Adipose tissue (tissue), 3 donors: Measurements from ENCODE around the gene SLC35A1. TPM values are rescaled to one million over a fixed set of nuclear protein-coding genes. Genes with fewer than 3 reads are reported as not detected.

Experiments
- H3K27ac ChIP-seq: one replicate; pipeline ENCODE4 v1.5.1; 2013; ENCODE audit warnings: low read depth, low read length
- WGBS, 3 donors: extraction: QIAGEN DNeasy Blood & Tissue Kit; methylation state at CpG; one replicate each; pipeline ENCODE4 v1.1.7; 2013; 5-methylcytosine and 5-hydroxymethylcytosine counted together
- polyA plus RNA-seq, 3 donors: library from polyadenylated mRNA; stranded (reverse); fragments of 200-250 nt; gene quantifications; one replicate each; pipeline ENCODE4 v1.2.3, GENCODE V29; 2013
- donor health status: healthy with polysubstance abuse.
- donor health status: Bipolar disorder and iron deficiency.
- donor health status: healthy.

Gene SLC35A1
- polyA plus RNA-seq, 3 donors = 9.7 to 11.2 (median 9.8) TPM

GRCh38 chr6:87504441-87504840, 31.7 kb downstream of the SLC35A1 start:
- WGBS, 3 donors = 66 to 82% (median 78%) methylated on average over 1 of the region's 1 CpG
- H3K27ac ChIP-seq = no peak overlapping the region

- no peak overlapping the region for H3K27ac ChIP-seq
- 49 to 53% (median 52%) methylated on average over 2 of the region's 2 CpGs for WGBS, 3 donors
Measured at GRCh38 chr6:87514831-87515230, 42.1 kb downstream of the SLC35A1 start.

- H3K27ac ChIP-seq = no peak overlapping the region
- WGBS, 3 donors = 87 to 96% (median 92%) methylated on average over 8 of the region's 8 CpGs
Measured at GRCh38 chr6:87518453-87518852, 45.7 kb downstream of the SLC35A1 start.

- 82 to 99% (median 98%) methylated on average over 3 of the region's 3 CpGs for WGBS, 3 donors
Measured at GRCh38 chr6:87522686-87523085, 49.9 kb downstream of the SLC35A1 start.

GRCh38 chr6:87529221-87529620, 56.4 kb downstream of the SLC35A1 start:
- 93 to 98% (median 95%) methylated on average over 1 of the region's 1 CpG for WGBS, 3 donors

More at GRCh38 chr6:87522686-87523085, 49.9 kb downstream of the SLC35A1 start:
- H3K27ac ChIP-seq = no peak overlapping the region

GRCh38 chr6:87534377-87535047, 61.7 kb downstream of the SLC35A1 start:
- 85 to 97% (median 97%) methylated on average over 2 of the region's 2 CpGs for WGBS, 3 donors
- no peak overlapping the region for H3K27ac ChIP-seq

More at GRCh38 chr6:87529221-87529620, 56.4 kb downstream of the SLC35A1 start:
- H3K27ac ChIP-seq = no peak overlapping the region

- 98 to 100% (median 100%) methylated on average over 1 of the region's 1 CpG for WGBS, 3 donors
- no peak overlapping the region for H3K27ac ChIP-seq
Measured at GRCh38 chr6:87538510-87539260, 65.9 kb downstream of the SLC35A1 start.

GRCh38 chr6:87539554-87539953, 66.8 kb downstream of the SLC35A1 start:
- WGBS, 3 donors = 95 to 100% (median 96%) methylated on average over 6 of the region's 6 CpGs
- H3K27ac ChIP-seq = no peak overlapping the region

- 45 to 78% (median 67%) methylated on average over 4 of the region's 4 CpGs for whole genome bisulfite sequencing, 3 donors
- H3K27ac ChIP-seq = no peak overlapping the region
Measured at GRCh38 chr6:87540539-87540938, 67.8 kb downstream of the SLC35A1 start.

- WGBS, 3 donors = 93 to 97% (median 96%) methylated on average over 1 of the region's 1 CpG
- H3K27ac ChIP-seq = no peak overlapping the region
Measured at GRCh38 chr6:87541041-87541440, 68.3 kb downstream of the SLC35A1 start.

GRCh38 chr6:87541744-87542143, 69.0 kb downstream of the SLC35A1 start:
- no peak overlapping the region for H3K27ac ChIP-seq
- 53 to 87% (median 66%) methylated on average over 2 of the region's 2 CpGs for WGBS, 3 donors

- WGBS, 3 donors = 87 to 94% (median 93%) methylated on average over 4 of the region's 4 CpGs
- no peak overlapping the region for H3K27ac ChIP-seq
Measured at GRCh38 chr6:87543696-87544473, 71.1 kb downstream of the SLC35A1 start.

- no peak overlapping the region for H3K27ac ChIP-seq
- 81 to 100% (median 88%) methylated on average over 1 of the region's 1 CpG for WGBS, 3 donors
Measured at GRCh38 chr6:87544474-87544735, 71.6 kb downstream of the SLC35A1 start.

- no peak overlapping the region for H3K27ac ChIP-seq
- 73 to 91% (median 83%) methylated on average over 2 of the region's 2 CpGs for WGBS, 3 donors
Measured at GRCh38 chr6:87551799-87552198, 79.0 kb downstream of the SLC35A1 start.

- 79 to 95% (median 93%) methylated on average over 4 of the region's 4 CpGs for WGBS, 3 donors
- no peak overlapping the region for H3K27ac ChIP-seq
Measured at GRCh38 chr6:87553159-87553765, 80.5 kb downstream of the SLC35A1 start.

GRCh38 chr6:87555506-87555905, 82.7 kb downstream of the SLC35A1 start:
- no peak overlapping the region for H3K27ac ChIP-seq

GRCh38 chr6:87558446-87558845, 85.7 kb downstream of the SLC35A1 start:
- no peak overlapping the region for H3K27ac ChIP-seq

- 82 to 90% (median 88%) methylated on average over 1 of the region's 1 CpG for WGBS, 3 donors
- no peak overlapping the region for H3K27ac ChIP-seq
Measured at GRCh38 chr6:87561017-87561416, 88.2 kb downstream of the SLC35A1 start.
